Measurements from ENCODE around the gene CENPE.

The CENPE gene

DNA sequence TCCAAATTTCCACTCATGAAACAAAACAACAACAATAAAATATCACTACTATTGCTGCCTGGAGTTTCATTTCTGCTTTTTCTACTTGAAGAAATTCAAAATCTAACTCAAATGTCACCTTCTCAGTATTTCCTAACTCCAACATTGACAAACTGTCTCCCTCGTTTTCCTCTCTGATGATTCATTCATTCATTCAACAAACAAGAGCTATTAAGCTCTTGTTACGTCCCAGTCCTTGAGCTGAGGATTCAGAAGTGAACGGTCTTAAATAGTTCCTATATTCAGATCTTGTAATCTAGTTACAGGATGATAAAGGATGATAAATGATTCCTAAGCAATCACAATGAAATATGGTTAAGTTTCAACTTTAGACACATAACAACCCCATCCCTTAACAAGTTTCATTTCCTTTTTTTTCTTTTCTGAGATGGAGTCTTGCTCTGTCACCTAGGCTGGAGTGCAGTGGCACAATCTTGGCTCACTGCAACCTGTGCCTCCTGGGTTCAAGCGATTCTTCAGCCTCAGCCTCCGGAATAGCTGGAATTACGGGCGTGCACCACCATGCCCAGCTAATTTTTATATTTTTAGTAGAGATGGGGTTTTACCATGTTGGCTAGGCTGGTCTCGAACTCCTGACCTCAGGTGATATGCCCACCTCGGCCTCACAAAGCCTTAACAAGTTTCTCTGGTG, 123.3 kb downstream of the CENPE start:
- DNase-seq (ENCODE audit: low read depth, low spot score): peak; percentile 15
- peak overlapping the region; percentile 62 for H3K4me3 ChIP-seq (ENCODE audit: low read depth, low read length)
- no peak for TF ChIP-seq CTCF (IDR thresholded peaks at IDR 0.05; ENCODE audit: low read depth, low read length)
- in situ Hi-C loops (cut with HindIII; ENCODE audit: low sequenced_read_pairs): no loop called here

GRCh38 chr4:103073792-103074438, 124.2 kb downstream of the CENPE start:
- in situ Hi-C loops (cut with HindIII; ENCODE audit: low sequenced_read_pairs): no loop called here
- DNase-seq (ENCODE audit: low read depth, low spot score): no peak
- TF ChIP-seq CTCF (IDR thresholded peaks at IDR 0.05; ENCODE audit: low read depth, low read length): no peak
- H3K4me3 ChIP-seq (ENCODE audit: low read depth, low read length): no peak overlapping the region

DNA sequence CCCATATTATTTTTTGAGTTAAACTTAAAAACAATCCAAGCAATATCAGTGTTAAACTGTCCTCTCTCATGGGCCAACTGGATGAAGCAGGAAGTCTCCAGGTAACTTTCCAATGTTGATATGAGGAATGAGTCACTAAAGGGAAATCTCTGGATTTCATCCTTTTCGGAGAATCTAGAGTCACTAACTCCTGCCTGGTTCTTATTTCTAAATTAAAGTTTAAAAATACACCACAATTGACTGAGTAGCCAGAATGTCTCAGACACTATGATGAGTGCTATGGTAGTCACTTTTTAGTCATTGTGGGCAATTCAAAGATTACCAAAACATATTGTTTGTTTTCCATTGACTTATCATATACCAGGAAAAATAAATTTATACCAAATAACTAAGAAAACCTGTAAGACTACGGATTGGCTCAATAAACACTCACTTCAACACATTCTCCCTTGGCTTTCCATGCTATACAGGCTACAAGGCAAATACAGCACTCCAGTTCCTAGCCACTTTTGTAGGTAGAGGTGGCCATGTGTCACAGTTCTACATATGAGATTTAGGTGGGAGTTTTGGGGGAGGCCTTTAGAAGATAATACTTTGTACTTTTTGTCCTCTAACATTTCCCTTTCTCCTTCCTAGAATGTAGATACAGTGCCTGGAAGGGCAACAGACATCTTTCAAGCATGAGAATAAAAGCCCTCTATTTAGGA, 130.1 kb downstream of the CENPE start:
- no peak overlapping the region for H3K4me3 ChIP-seq (ENCODE audit: low read depth, low read length)
- no peak for DNase-seq (ENCODE audit: low read depth, low spot score)
- in situ Hi-C loops (cut with HindIII; ENCODE audit: low sequenced_read_pairs): no loop called here
- no peak for TF ChIP-seq CTCF (IDR thresholded peaks at IDR 0.05; ENCODE audit: low read depth, low read length)

- DNase-seq (ENCODE audit: low read depth, low spot score): no peak
- no peak for TF ChIP-seq CTCF (IDR thresholded peaks at IDR 0.05; ENCODE audit: low read depth, low read length)
- in situ Hi-C loops (cut with HindIII; ENCODE audit: low sequenced_read_pairs): no loop called here
- no peak overlapping the region for H3K4me3 ChIP-seq (ENCODE audit: low read depth, low read length)
Measured at GRCh38 chr4:103060453-103061148, 137.5 kb downstream of the CENPE start.

All from astrocyte of the spinal cord (primary cell).